ENCODE measurements around the gene NHLRC3. TPM values are rescaled to one million over a fixed set of nuclear protein-coding genes. Genes with fewer than 3 reads are reported as not detected.
"Not testable (repeated sequence)": the region's sequence is repeated elsewhere in the genome, so short reads cannot be mapped to it uniquely, and the experiment has no call there.

Gene NHLRC3
- total RNA-seq, 3 donors from 2014 or later, result 20.9 to 37.0 (median 33.5) TPM

GRCh38 chr13:39054112-39054511 lies 15.9 kb downstream of the NHLRC3 start:
- Histone ChIP-seq H3K36me3 (ENCODE audit: low read depth) (no peaks in the 10 kb centered on the region), H3K4me1 (ENCODE audit: low read depth) (no peaks in the 10 kb centered on the region), H3K4me3 (no peak overlapping the region), H3K9me3 (no peaks in the 10 kb centered on the region)
- intact Hi-C loops (cut with DNase I, micrococcal nuclease), result no loop called here
- DNase-seq (no peak), ATAC-seq (no peak)
- TF ChIP-seq CTCF (IDR thresholded peaks at IDR 0.05), result no peak

DNA sequence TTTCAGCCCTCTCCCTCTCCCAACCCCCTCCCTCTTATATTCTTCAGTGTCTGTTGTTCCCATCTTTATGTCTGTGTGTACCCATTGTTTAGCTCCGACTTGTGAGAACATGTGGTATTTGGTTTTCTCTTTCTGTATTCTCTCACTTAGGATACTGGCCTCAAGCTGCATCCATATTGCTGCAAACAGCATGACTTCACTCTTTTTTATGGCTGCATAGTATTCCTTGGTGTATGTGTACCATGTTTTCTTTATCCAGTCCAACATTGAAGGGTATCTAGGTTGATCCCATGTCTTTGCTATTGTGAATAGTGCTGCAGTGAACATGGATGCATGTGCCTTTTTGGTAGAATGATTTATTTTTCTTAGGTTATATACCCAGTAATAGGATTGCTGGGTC lies 17.8 kb downstream of the NHLRC3 start:
- no peak for ATAC-seq
- TF ChIP-seq CTCF (IDR thresholded peaks at IDR 0.05), result no peak
- Histone ChIP-seq H3K4me3 (no peak overlapping the region), H3K4me1 (ENCODE audit: low read depth) (no peaks in the 10 kb centered on the region), H3K36me3 (ENCODE audit: low read depth) (no peaks in the 10 kb centered on the region), H3K9me3 (no peaks in the 10 kb centered on the region)
- DNase-seq, result no peak
- intact Hi-C loops (cut with DNase I, micrococcal nuclease), result no loop called here

DNA sequence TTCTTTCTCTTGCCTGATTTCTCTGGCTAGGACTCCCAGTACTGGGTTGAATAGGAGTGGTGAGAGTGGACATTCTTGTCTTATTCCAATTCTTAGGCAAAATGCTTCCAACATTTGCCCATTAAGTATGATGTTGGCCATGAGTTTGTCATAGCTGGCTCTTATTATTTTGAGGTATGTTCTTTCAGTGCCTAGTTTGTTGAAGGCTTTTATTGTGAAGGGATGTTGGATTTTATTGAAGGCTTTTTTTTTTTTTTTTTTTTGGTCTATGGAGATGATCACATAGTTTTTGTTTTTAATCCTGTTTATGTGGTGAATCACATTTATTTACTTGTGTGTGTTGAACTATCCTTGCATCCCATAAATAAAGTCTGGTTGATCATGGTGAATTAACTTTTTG lies 19.8 kb downstream of the NHLRC3 start:
- H3K36me3 ChIP-seq (ENCODE audit: low read depth), result no peaks in the 10 kb centered on the region
- no peak for DNase-seq
- ATAC-seq, result no peak
- H3K4me1 ChIP-seq (ENCODE audit: low read depth), result no peaks in the 10 kb centered on the region
- H3K4me3 ChIP-seq, result no peak overlapping the region
- no peak for TF ChIP-seq CTCF (IDR thresholded peaks at IDR 0.05)
- intact Hi-C loops (cut with DNase I, micrococcal nuclease), result no loop called here
- H3K9me3 ChIP-seq, result no peaks in the 10 kb centered on the region

DNA sequence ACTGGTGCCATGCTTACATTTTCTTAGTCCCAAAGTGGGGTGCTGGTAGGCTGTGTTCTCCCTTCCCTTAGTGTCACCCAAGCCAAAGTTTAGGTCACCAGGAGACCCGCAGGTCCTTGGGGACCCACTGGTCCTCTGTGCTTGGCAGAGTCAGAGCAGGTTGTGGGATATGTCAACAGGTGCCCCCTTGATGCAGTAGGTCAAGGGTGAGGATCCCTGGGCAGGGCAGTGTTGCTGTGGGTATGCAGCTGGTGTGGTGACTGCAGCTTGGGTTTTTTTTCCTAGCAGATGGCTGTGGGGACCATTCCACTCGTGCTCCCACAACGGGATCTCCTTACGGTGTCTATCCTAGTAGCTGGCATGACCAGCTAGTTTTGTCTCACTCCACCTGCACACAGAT lies 23.7 kb downstream of the NHLRC3 start:
- intact Hi-C loops (cut with DNase I, micrococcal nuclease), result no loop called here
- Histone ChIP-seq H3K9me3 (no peaks in the 10 kb centered on the region), H3K36me3 (ENCODE audit: low read depth) (no peaks in the 10 kb centered on the region), H3K4me1 (ENCODE audit: low read depth) (no peaks in the 10 kb centered on the region), H3K4me3 (no peak overlapping the region)
- TF ChIP-seq CTCF (IDR thresholded peaks at IDR 0.05), result no peak
- no peak for ATAC-seq
- no peak for DNase-seq

GRCh38 chr13:39072842-39073241 lies 34.6 kb downstream of the NHLRC3 start:
- H3K4me1 ChIP-seq (ENCODE audit: low read depth), result no peaks in the 10 kb centered on the region
- H3K9me3 ChIP-seq, result no peaks in the 10 kb centered on the region
- no peaks in the 10 kb centered on the region for H3K36me3 ChIP-seq (ENCODE audit: low read depth)
- intact Hi-C loops (cut with DNase I, micrococcal nuclease), result no loop called here
- ATAC-seq, result no peak
- no peak overlapping the region for H3K4me3 ChIP-seq
- DNase-seq, result no peak
- TF ChIP-seq CTCF (IDR thresholded peaks at IDR 0.05), result no peak

DNA sequence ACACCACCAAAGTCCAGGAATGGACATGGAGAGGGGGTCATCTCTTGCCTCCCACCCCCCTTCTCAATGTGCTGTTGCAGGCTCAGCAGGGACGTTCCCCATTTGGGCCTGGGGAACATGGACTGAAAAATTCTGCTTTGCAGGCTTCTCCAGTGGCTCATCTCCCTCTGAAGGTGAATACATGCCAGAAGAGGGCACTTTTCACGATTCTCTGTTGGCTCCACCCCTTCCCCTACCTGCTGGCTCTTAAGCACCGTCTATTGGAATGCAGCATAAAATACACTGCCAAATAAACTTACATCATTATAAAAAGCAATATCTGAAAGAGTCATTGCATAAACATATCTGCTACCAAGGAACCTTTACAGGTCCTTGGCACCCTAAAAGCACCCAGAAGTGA lies 35.7 kb downstream of the NHLRC3 start:
- Histone ChIP-seq H3K36me3 (ENCODE audit: low read depth) (no peaks in the 10 kb centered on the region), H3K9me3 (no peaks in the 10 kb centered on the region), H3K4me1 (ENCODE audit: low read depth) (no peaks in the 10 kb centered on the region), H3K4me3 (no peak overlapping the region)
- DNase-seq, result no peak
- ATAC-seq, result no peak
- TF ChIP-seq CTCF (IDR thresholded peaks at IDR 0.05), result no peak
- intact Hi-C loops (cut with DNase I, micrococcal nuclease), result no loop called here

GRCh38 chr13:39086251-39086945 lies 48.1 kb downstream of the NHLRC3 start:
- H3K4me3 ChIP-seq; DNase-seq; H3K9me3 ChIP-seq; H3K4me1 ChIP-seq (ENCODE audit: low read depth); H3K36me3 ChIP-seq (ENCODE audit: low read depth); ATAC-seq; intact Hi-C loops (cut with DNase I, micrococcal nuclease): not testable (repeated sequence)

Measured in mucosa of descending colon (tissue), 3 donors.